Kidney epithelial cell (primary cell): ENCODE measurements around the gene TRABD. TPM values are rescaled to one million over a fixed set of nuclear protein-coding genes. Genes with fewer than 3 reads are reported as not detected.

Experiments used
- DNase-seq: peaks from one replicate; pipeline ENCODE4 v3.0.0-alpha.2; 2010; ENCODE audit warnings: low read depth
- H3K27me3 ChIP-seq: 2 replicates; pipeline ENCODE4 v1.6.0; 2011; ENCODE audit warnings: low read length; ENCODE audit not compliant: control insufficient read depth, insufficient read depth
- H3K36me3 ChIP-seq: 2 replicates; pipeline ENCODE4 v1.5.1; 2011; ENCODE audit warnings: low read length; ENCODE audit not compliant: control insufficient read depth, insufficient read depth
- H3K4me3 ChIP-seq: 2 replicates; pipeline ENCODE4 v1.5.1; 2011; ENCODE audit warnings: low read depth, mild to moderate bottlenecking, control low read depth, low read length
- CTCF ChIP-seq: IDR thresholded peaks from 2 replicates; pipeline ENCODE4 v1.5.1; 2011; ENCODE audit warnings: mild to moderate bottlenecking, moderate library complexity, low read length, control low read depth, inconsistent platforms; ENCODE audit not compliant: insufficient read depth, poor library complexity, severe bottlenecking
- total RNA-seq: library from RNA; depleted of rRNA; stranded (reverse); fragments of >200 nt; gene quantifications from 2 replicates; pipeline ENCODE4 v1.2.3, GENCODE V29; 2015

Gene TRABD
- total RNA-seq, 1 donor from 2014 or later, result 60.2 TPM

- DNase-seq, result no peak
- TF ChIP-seq CTCF, result no peak
- no peaks in the 10 kb centered on the region for H3K36me3 ChIP-seq
- H3K4me3 ChIP-seq, result no peak overlapping the region
- H3K27me3 ChIP-seq, result peaks cover 36% of the 10 kb centered on the region
Observed at GRCh38 chr22:50173311-50173982, 12.3 kb upstream of the TRABD start.

- Histone ChIP-seq H3K27me3 (peaks cover 34% of the 10 kb centered on the region), H3K4me3 (no peak overlapping the region), H3K36me3 (no peaks in the 10 kb centered on the region)
- DNase-seq, result no peak
- no peak for TF ChIP-seq CTCF
Observed at GRCh38 chr22:50173983-50174355, 11.7 kb upstream of the TRABD start.

GRCh38 chr22:50174382-50175190, 11.1 kb upstream of the TRABD start:
- DNase-seq, result no peak
- TF ChIP-seq CTCF, result no peak
- H3K27me3 ChIP-seq, result peaks cover 33% of the 10 kb centered on the region

GRCh38 chr22:50175191-50175461, 10.6 kb upstream of the TRABD start:
- H3K36me3 ChIP-seq, result no peaks in the 10 kb centered on the region

More at GRCh38 chr22:50174382-50175190, 11.1 kb upstream of the TRABD start:
- no peak overlapping the region for H3K4me3 ChIP-seq
- no peaks in the 10 kb centered on the region for H3K36me3 ChIP-seq

GRCh38 chr22:50175921-50176849, 9.5 kb upstream of the TRABD start:
- DNase-seq, result no peak
- Histone ChIP-seq H3K36me3 (no peaks in the 10 kb centered on the region), H3K27me3 (peaks cover 24% of the 10 kb centered on the region), H3K4me3 (no peak overlapping the region)
- no peak for TF ChIP-seq CTCF

More at GRCh38 chr22:50175191-50175461, 10.6 kb upstream of the TRABD start:
- no peak for TF ChIP-seq CTCF
- Histone ChIP-seq H3K27me3 (peaks cover 30% of the 10 kb centered on the region), H3K4me3 (no peak overlapping the region)
- no peak for DNase-seq
